ENCODE data around the gene COQ8A. TPM values are rescaled to one million over a fixed set of nuclear protein-coding genes. Genes with fewer than 3 reads are reported as not detected.
"Not testable (repeated sequence)": the region's sequence is repeated elsewhere in the genome, so short reads cannot be mapped to it uniquely, and the experiment has no call there.

The COQ8A gene
- total RNA-seq, 1 donor from 2014 or later: 7.3 TPM

- no peak for DNase-seq (ENCODE audit: low read depth, low spot score)
Measured at GRCh38 chr1:226951286-226952117, 11.4 kb downstream of the COQ8A start.

- no peak for DNase-seq (ENCODE audit: low read depth, low spot score)
Measured at GRCh38 chr1:226952118-226952441, 12.0 kb downstream of the COQ8A start.

DNA sequence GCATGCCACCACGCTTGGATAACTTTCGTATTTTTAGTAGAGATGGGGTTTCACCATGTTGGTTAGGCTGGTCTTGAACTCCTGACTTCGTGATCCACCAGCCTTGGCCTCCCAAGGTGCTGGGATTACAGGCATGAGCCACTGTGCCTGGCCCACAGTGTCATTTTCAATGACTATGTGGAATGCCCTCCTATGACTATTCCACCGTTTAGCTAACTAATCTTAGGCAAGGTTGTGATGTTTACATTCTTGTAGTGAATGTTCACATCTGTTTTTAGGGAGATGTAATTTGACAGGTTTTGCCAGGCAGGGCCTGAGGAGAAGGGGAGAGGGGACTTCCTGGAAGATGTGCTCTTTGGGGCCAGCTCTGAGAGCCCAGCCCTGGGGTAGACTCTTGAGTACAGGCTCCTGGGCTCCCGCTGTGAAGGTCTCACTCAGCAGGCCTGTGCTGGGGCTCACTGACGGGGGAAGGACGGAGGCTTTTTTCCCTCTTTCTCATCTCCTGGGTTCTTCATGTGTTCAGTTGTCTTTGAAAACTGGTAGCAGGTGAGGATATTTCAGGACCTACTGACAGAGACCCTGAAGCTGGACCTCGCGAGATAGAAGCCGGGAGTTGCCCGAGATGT, 13.2 kb downstream of the COQ8A start:
- DNase-seq (ENCODE audit: low read depth, low spot score): no peak

GRCh38 chr1:226954337-226954736, 14.2 kb downstream of the COQ8A start:
- DNase-seq (ENCODE audit: low read depth, low spot score): no peak

DNA sequence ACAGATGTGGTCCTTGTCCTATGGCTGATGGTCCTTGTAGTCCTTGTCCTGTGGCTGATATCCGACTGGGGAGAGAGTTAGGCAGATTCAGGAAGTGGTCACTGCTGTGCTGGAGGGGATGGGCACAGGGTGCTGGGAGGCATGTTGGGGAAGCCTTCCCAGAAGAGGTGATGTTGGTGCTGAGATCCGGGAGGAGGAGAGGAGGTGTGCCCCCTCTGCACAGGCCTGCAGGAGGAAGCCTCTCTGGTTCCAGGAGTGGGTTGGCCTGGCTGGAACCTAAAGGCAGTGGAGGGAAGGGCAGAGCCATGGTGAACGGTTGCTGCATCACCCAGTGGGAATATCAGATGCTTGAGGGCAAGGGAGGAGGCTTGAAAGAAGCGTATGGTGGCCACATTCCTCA, 14.7 kb downstream of the COQ8A start:
- no peak for DNase-seq (ENCODE audit: low read depth, low spot score)

GRCh38 chr1:226955857-226956256, 15.8 kb downstream of the COQ8A start:
- DNase-seq (ENCODE audit: low read depth, low spot score): not testable (repeated sequence)

GRCh38 chr1:226956942-226957713, 17.0 kb downstream of the COQ8A start:
- no peak for DNase-seq (ENCODE audit: low read depth, low spot score)

- DNase-seq (ENCODE audit: low read depth, low spot score): no peak
Measured at GRCh38 chr1:226957714-226958113, 17.6 kb downstream of the COQ8A start.

GRCh38 chr1:226958300-226958699, 18.2 kb downstream of the COQ8A start:
- DNase-seq (ENCODE audit: low read depth, low spot score): no peak

- DNase-seq (ENCODE audit: low read depth, low spot score): no peak
Measured at GRCh38 chr1:226960256-226960655, 20.2 kb downstream of the COQ8A start.

GRCh38 chr1:226960944-226961765, 21.1 kb downstream of the COQ8A start:
- no peak for DNase-seq (ENCODE audit: low read depth, low spot score)

- no peak for DNase-seq (ENCODE audit: low read depth, low spot score)
Measured at GRCh38 chr1:226962421-226963391, 22.6 kb downstream of the COQ8A start.

DNA sequence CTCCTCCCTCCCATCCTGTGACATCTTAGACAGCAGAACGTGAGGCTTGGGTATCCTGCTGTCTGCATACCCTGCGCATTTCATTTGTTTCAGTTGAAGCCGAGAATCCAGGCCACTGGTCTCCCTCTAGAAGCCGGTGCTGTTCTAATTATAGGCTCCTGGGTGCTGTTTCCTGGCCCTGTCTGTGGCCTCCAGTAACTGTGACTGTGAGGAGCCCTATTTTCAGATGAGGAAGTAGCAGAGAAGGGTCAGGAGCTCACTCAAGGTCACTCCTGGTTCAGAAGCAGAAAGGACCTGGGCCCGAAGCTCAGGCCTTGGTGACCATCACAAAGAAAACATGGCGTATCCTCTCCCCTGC, 24.0 kb downstream of the COQ8A start:
- no peak for DNase-seq (ENCODE audit: low read depth, low spot score)

DNA sequence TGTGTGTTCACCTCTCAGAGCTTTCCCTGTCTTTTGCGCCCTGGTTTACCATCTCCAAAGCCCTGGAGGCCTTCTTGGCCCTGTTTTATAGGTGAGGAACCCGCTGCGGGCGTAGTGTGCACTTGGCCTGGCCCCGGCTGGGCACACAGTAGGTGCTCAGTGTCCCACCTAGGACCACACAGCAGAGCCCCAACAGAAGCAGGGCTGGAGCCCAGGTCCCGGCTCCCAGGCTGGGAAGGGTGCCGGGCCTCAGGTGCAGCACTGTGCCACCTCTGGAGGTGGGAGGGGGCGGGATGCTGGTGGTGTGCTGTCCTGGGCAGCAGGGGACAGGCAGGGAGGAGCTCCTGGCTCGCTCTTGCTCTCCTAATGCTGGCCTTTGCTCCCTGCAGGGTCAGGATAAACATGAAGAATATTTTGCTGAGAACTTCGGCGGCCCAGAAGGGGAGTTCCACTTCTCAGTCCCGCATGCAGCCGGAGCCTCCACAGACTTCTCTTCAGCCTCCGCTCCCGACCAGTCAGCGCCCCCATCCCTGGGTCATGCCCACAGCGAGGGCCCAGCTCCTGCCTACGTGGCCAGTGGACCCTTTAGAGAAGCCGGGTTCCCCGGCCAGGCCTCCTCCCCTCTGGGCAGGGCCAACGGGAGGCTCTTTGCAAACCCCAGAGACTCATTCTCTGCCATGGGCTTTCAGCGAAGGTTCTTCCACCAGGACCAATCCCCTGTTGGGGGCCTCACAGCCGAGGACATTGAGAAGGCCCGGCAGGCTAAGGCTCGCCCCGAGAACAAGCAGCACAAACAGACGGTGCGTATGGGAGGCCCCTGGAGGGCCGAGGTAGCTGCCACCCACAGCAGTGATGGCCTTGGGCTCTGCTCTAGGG, 24.8 kb downstream of the COQ8A start:
- no peak for DNase-seq (ENCODE audit: low read depth, low spot score)

DNA sequence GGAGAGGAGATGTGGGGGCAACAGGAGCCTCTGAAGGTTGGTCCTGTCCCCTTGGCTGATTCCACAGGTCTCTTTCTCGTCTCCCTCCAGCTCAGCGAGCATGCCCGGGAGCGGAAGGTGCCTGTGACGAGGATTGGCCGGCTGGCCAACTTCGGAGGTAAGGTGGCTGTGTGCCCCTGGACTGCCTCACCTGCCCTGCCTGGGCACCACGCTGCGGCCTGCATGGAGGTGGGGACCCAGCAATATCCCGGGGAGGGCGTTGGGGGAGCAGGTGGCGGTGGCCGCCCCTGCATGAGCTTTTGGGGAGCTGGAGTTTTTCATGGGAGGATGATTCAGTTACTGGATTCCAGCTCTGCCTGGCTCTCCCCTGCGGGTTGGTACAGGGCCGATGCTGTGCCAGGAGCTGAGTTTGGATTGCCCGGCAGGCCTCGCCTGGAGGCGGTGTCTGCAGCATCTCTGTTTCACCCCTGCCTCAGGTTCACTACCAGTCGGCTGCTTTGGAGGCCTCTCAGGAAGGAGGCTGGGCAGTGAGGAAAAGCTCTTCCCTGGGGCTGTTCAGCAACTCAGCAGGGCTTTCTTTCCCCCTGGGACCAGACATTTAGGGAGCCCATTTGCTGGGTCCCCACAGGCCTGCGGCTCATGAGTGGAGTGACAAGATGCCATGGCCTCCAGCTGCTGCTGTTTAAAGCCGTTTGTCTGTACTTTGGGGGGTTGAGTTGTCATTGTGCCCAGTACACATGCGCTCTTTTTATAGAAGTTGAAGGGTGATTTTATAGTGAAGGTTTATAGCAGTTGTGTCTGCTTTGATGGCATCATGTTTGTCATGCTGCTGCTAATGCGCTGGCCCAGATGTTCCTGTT, 25.7 kb downstream of the COQ8A start:
- no peak for DNase-seq (ENCODE audit: low read depth, low spot score)

DNA sequence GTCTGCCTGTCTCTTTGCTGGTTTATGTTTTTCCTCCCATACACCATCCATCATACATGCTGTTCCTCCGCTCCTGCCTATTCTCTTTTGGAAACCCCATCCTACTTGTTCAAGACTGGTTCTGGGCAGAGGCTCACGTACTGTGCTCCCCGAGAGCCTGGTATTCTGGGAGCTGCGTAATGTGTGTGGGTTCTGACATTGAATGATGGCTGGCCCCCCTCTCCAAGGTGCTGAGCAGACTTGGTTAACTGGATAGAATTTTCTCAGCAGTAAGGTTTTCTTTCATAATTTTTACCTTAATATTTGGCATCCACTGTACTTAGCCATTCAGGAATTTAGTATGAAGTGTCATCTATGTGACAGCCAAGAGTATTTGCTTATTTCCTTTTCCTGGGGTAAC, 26.6 kb downstream of the COQ8A start:
- no peak for DNase-seq (ENCODE audit: low read depth, low spot score)

- no peak for DNase-seq (ENCODE audit: low read depth, low spot score)
Measured at GRCh38 chr1:226967665-226968064, 27.6 kb downstream of the COQ8A start.

DNA sequence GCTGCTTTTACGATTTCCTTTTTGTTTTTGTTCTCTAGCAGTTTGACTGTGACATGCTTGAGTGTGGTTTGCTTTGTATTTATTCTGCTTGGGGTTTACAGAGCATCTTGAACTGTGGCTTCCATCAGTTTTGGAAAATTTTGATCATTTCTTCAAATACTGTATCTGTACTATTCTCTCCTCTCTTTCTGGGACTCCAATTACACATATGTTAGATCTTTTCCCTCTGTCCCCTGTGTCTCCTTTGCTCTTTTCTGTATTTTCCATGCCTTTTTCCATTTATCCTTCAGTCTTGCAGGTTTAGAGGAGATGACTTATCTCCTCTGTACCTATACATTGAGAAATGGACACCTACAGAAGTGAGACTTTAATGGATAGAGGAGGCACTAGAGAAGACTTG, 31.7 kb downstream of the COQ8A start:
- DNase-seq (ENCODE audit: low read depth, low spot score): no peak

- no peak for DNase-seq (ENCODE audit: low read depth, low spot score)
Measured at GRCh38 chr1:226972931-226973330, 32.8 kb downstream of the COQ8A start.

Data from pulmonary artery endothelial cell (primary cell).